HG02970 (cell line): Measurements from ENCODE around the gene CST8.

ENCODE experiments used
- ATAC-seq: cut with Tn5 transposase; IDR thresholded peaks from one replicate; pipeline ENCODE4 v1.9.1; 2021; ENCODE audit warnings: mild to moderate bottlenecking, moderate library complexity, moderate number of reproducible peaks; ENCODE audit not compliant: unreplicated experiment, low FRiP score

Gene CST8

GRCh38 chr20:23515250-23515939, 24.5 kb downstream of the CST8 start:
- no peak for ATAC-seq

GRCh38 chr20:23517719-23518118, 26.8 kb downstream of the CST8 start:
- no peak for ATAC-seq

GRCh38 chr20:23519556-23519955, 28.6 kb downstream of the CST8 start:
- no peak for ATAC-seq

GRCh38 chr20:23520185-23520584, 29.3 kb downstream of the CST8 start:
- ATAC-seq = no peak

- no peak for ATAC-seq
Measured at GRCh38 chr20:23524146-23524545, 33.2 kb downstream of the CST8 start.

- no peak for ATAC-seq
Measured at GRCh38 chr20:23526850-23527249, 35.9 kb downstream of the CST8 start.

- ATAC-seq = no peak
Measured at GRCh38 chr20:23528867-23529431, 38.0 kb downstream of the CST8 start.

GRCh38 chr20:23530937-23531567, 40.1 kb downstream of the CST8 start:
- ATAC-seq = no peak

GRCh38 chr20:23532533-23532932, 41.6 kb downstream of the CST8 start:
- no peak for ATAC-seq

- ATAC-seq = no peak
Measured at GRCh38 chr20:23533161-23533560, 42.2 kb downstream of the CST8 start.

GRCh38 chr20:23534801-23535593, 44.1 kb downstream of the CST8 start:
- no peak for ATAC-seq

- no peak for ATAC-seq
Measured at GRCh38 chr20:23536328-23536974, 45.5 kb downstream of the CST8 start.

GRCh38 chr20:23537030-23537429, 46.1 kb downstream of the CST8 start:
- no peak for ATAC-seq

- ATAC-seq = no peak
Measured at GRCh38 chr20:23540624-23541023, 49.7 kb downstream of the CST8 start.

GRCh38 chr20:23541330-23541729, 50.4 kb downstream of the CST8 start:
- no peak for ATAC-seq

- ATAC-seq = no peak
Measured at GRCh38 chr20:23541776-23542175, 50.9 kb downstream of the CST8 start.

- no peak for ATAC-seq
Measured at GRCh38 chr20:23542801-23543200, 51.9 kb downstream of the CST8 start.

- ATAC-seq = no peak
Measured at GRCh38 chr20:23544133-23544532, 53.2 kb downstream of the CST8 start.
